Activated T-cell treated with anti-CD3 and anti-CD28 coated beads, Interleukin-2, amount 50 U/mL, for 4 hours (primary cell): ENCODE results near the gene PSMD6. TPM values are rescaled to one million over a fixed set of nuclear protein-coding genes. Genes with fewer than 3 reads are reported as not detected.

ENCODE experiments used
- ATAC-seq, 2 donors: fragments of 200-7000 bp; cut with Tn5 transposase; one replicate each; pipeline ENCODE4 v1.10.0; 2021
- DNase-seq: peaks from one replicate; pipeline ENCODE4 v3.0.0-alpha.2; 2020
- H3K27me3 Mint-ChIP-seq: one replicate; pipeline ENCODE4 v1.8.0; 2021; ENCODE audit warnings: low read depth, mixed read lengths
- H3K36me3 Mint-ChIP-seq: one replicate; pipeline ENCODE4 v1.8.0; 2022; ENCODE audit warnings: mixed read lengths; ENCODE audit not compliant: insufficient read depth
- H3K4me1 Mint-ChIP-seq: one replicate; pipeline ENCODE4 v1.8.0; 2021; ENCODE audit warnings: low read depth, mixed read lengths
- H3K4me3 Mint-ChIP-seq: one replicate; pipeline ENCODE4 v1.8.0; 2021; ENCODE audit warnings: mild to moderate bottlenecking, moderate library complexity, mixed read lengths
- H3K9me3 Mint-ChIP-seq: one replicate; pipeline ENCODE4 v1.8.0; 2021; ENCODE audit warnings: mixed read lengths
- total RNA-seq, 3 donors: library from RNA; stranded (reverse); gene quantifications; one replicate each; pipeline ENCODE4 v1.2.1, GENCODE V29; 2021

Gene PSMD6
- total RNA-seq, 3 donors from 2014 or later, result 198 to 222 (median 214) TPM

GRCh38 chr3:63986831-63987230 is 36.5 kb downstream of the PSMD6 start:
- H3K27me3 Mint-ChIP-seq, result no peaks in the 10 kb centered on the region
- DNase-seq (no peak), ATAC-seq (no peak)
- no peaks in the 10 kb centered on the region for H3K9me3 Mint-ChIP-seq
- peaks cover 43% of the 10 kb centered on the region for H3K4me1 Mint-ChIP-seq
- H3K4me3 Mint-ChIP-seq, result no peak overlapping the region
- peaks cover 64% of the 10 kb centered on the region for H3K36me3 Mint-ChIP-seq

- ATAC-seq (no peak), DNase-seq (no peak)
- no peak overlapping the region for H3K4me3 Mint-ChIP-seq
- no peaks in the 10 kb centered on the region for H3K9me3 Mint-ChIP-seq
- peaks cover 50% of the 10 kb centered on the region for H3K4me1 Mint-ChIP-seq
- peaks cover 70% of the 10 kb centered on the region for H3K36me3 Mint-ChIP-seq
- no peaks in the 10 kb centered on the region for H3K27me3 Mint-ChIP-seq
Observed at GRCh38 chr3:63986146-63986545, 37.1 kb downstream of the PSMD6 start.

- Mint-ChIP-seq H3K4me3 (no peak overlapping the region), H3K9me3 (no peaks in the 10 kb centered on the region), H3K36me3 (peaks cover 67% of the 10 kb centered on the region), H3K4me1 (peaks cover 68% of the 10 kb centered on the region), H3K27me3 (no peaks in the 10 kb centered on the region)
- DNase-seq (no peak), ATAC-seq (no peak)
Observed at GRCh38 chr3:63984391-63984790, 38.9 kb downstream of the PSMD6 start.

- H3K9me3 Mint-ChIP-seq, result no peaks in the 10 kb centered on the region
- peaks cover 47% of the 10 kb centered on the region for H3K36me3 Mint-ChIP-seq
- peaks cover 86% of the 10 kb centered on the region for H3K4me1 Mint-ChIP-seq
- no peaks in the 10 kb centered on the region for H3K27me3 Mint-ChIP-seq
- DNase-seq (no peak), ATAC-seq (no peak)
- H3K4me3 Mint-ChIP-seq, result no peak overlapping the region
Observed at GRCh38 chr3:63981980-63982379, 41.3 kb downstream of the PSMD6 start.

- Mint-ChIP-seq H3K27me3 (no peaks in the 10 kb centered on the region), H3K9me3 (no peaks in the 10 kb centered on the region), H3K4me1 (peaks cover 88% of the 10 kb centered on the region), H3K4me3 (no peak overlapping the region), H3K36me3 (peaks cover 44% of the 10 kb centered on the region)
- no peak for DNase-seq
- no peak for ATAC-seq
Observed at GRCh38 chr3:63980830-63981498, 42.3 kb downstream of the PSMD6 start.

- no peak for DNase-seq
- H3K4me3 Mint-ChIP-seq, result peak overlapping the region; percentile 75
- H3K36me3 Mint-ChIP-seq, result peaks cover 35% of the 10 kb centered on the region
- no peaks in the 10 kb centered on the region for H3K27me3 Mint-ChIP-seq
- ATAC-seq, result peak; percentile 67 to 78
- peaks cover 85% of the 10 kb centered on the region for H3K4me1 Mint-ChIP-seq
- no peaks in the 10 kb centered on the region for H3K9me3 Mint-ChIP-seq
Observed at GRCh38 chr3:63980019-63980418, 43.3 kb downstream of the PSMD6 start.

- no peaks in the 10 kb centered on the region for H3K9me3 Mint-ChIP-seq
- H3K4me1 Mint-ChIP-seq, result peaks cover 87% of the 10 kb centered on the region
- ATAC-seq, result peak; percentile 34 to 41
- no peak for DNase-seq
- peaks cover 32% of the 10 kb centered on the region for H3K36me3 Mint-ChIP-seq
- H3K4me3 Mint-ChIP-seq, result peak overlapping the region; percentile 75
- no peaks in the 10 kb centered on the region for H3K27me3 Mint-ChIP-seq
Observed at GRCh38 chr3:63979093-63979885, 44.0 kb downstream of the PSMD6 start.

GRCh38 chr3:63977893-63978292 is 45.4 kb downstream of the PSMD6 start:
- ATAC-seq, result peak in 1 of 2 donors; percentile 27
- H3K4me1 Mint-ChIP-seq, result peaks cover 96% of the 10 kb centered on the region
- no peak overlapping the region for H3K4me3 Mint-ChIP-seq
- no peaks in the 10 kb centered on the region for H3K9me3 Mint-ChIP-seq
- H3K36me3 Mint-ChIP-seq, result peaks cover 34% of the 10 kb centered on the region
- DNase-seq, result no peak
- H3K27me3 Mint-ChIP-seq, result no peaks in the 10 kb centered on the region

GRCh38 chr3:63976872-63977200 is 46.5 kb downstream of the PSMD6 start:
- Mint-ChIP-seq H3K9me3 (no peaks in the 10 kb centered on the region), H3K27me3 (no peaks in the 10 kb centered on the region), H3K36me3 (peaks cover 24% of the 10 kb centered on the region), H3K4me3 (peak overlapping the region; percentile 0), H3K4me1 (peaks cover 96% of the 10 kb centered on the region)
- ATAC-seq, result no peak
- DNase-seq, result no peak

- Mint-ChIP-seq H3K27me3 (no peaks in the 10 kb centered on the region), H3K4me1 (peaks cover 94% of the 10 kb centered on the region), H3K36me3 (peaks cover 18% of the 10 kb centered on the region), H3K4me3 (peak overlapping the region; percentile 0), H3K9me3 (no peaks in the 10 kb centered on the region)
- DNase-seq (no peak), ATAC-seq (no peak)
Observed at GRCh38 chr3:63976161-63976871, 47.0 kb downstream of the PSMD6 start.

- H3K4me3 Mint-ChIP-seq, result no peak overlapping the region
- no peak for ATAC-seq
- peaks cover 17% of the 10 kb centered on the region for H3K36me3 Mint-ChIP-seq
- no peaks in the 10 kb centered on the region for H3K27me3 Mint-ChIP-seq
- DNase-seq, result no peak
- H3K9me3 Mint-ChIP-seq, result no peaks in the 10 kb centered on the region
- peaks cover 94% of the 10 kb centered on the region for H3K4me1 Mint-ChIP-seq
Observed at GRCh38 chr3:63975723-63976122, 47.6 kb downstream of the PSMD6 start.

- Mint-ChIP-seq H3K9me3 (no peaks in the 10 kb centered on the region), H3K4me1 (peaks cover 94% of the 10 kb centered on the region), H3K36me3 (peaks cover 10% of the 10 kb centered on the region), H3K27me3 (no peaks in the 10 kb centered on the region), H3K4me3 (no peak overlapping the region)
- no peak for ATAC-seq
- no peak for DNase-seq
Observed at GRCh38 chr3:63974451-63974850, 48.8 kb downstream of the PSMD6 start.

GRCh38 chr3:63973406-63973805 is 49.9 kb downstream of the PSMD6 start:
- Mint-ChIP-seq H3K4me3 (peak overlapping the region; percentile 25), H3K4me1 (peaks cover 94% of the 10 kb centered on the region), H3K27me3 (no peaks in the 10 kb centered on the region), H3K9me3 (no peaks in the 10 kb centered on the region), H3K36me3 (peaks cover 10% of the 10 kb centered on the region)
- ATAC-seq (no peak), DNase-seq (no peak)

GRCh38 chr3:63972987-63973386 is 50.3 kb downstream of the PSMD6 start:
- peaks cover 94% of the 10 kb centered on the region for H3K4me1 Mint-ChIP-seq
- no peaks in the 10 kb centered on the region for H3K9me3 Mint-ChIP-seq
- no peak for DNase-seq
- H3K4me3 Mint-ChIP-seq, result peak overlapping the region; percentile 4
- no peak for ATAC-seq
- peaks cover 10% of the 10 kb centered on the region for H3K36me3 Mint-ChIP-seq
- no peaks in the 10 kb centered on the region for H3K27me3 Mint-ChIP-seq
